WTC11 (cell line): ENCODE results near the gene STUM. TPM values are rescaled to one million over a fixed set of nuclear protein-coding genes. Genes with fewer than 3 reads are reported as not detected.

ENCODE experiments used
- ATAC-seq: fragments of 200-7000 bp; cut with Tn5 transposase; 2 replicates; pipeline ENCODE4 v1.10.0; 2021; ENCODE audit warnings: mild to moderate bottlenecking, moderate library complexity
- CTCF ChIA-PET: fragments of 300-600 bp; sonication (Branson Sonifier 250); formaldehyde crosslinking; loops from one replicate; lab custom pipeline; 2021; ENCODE audit warnings: antibody characterized with exemption; lab: Charles Lee
- POLR2A ChIA-PET: fragments of 350-600 bp; sonication (Branson Sonifier 250); formaldehyde crosslinking; loops from one replicate; lab custom pipeline; 2021; ENCODE audit warnings: antibody characterized with exemption; lab: Charles Lee
- DNase-seq: peaks from one replicate; pipeline ENCODE4 v3.0.0; 2021; ENCODE audit warnings: low spot score
- H3K27ac Mint-ChIP-seq: 2 replicates; pipeline ENCODE4 v1.8.0; 2021; ENCODE audit warnings: mixed read lengths
- H3K27me3 Mint-ChIP-seq: 2 replicates; pipeline ENCODE4 v1.8.0; 2021; ENCODE audit warnings: low read depth, mild to moderate bottlenecking, moderate library complexity, mixed read lengths
- H3K36me3 Mint-ChIP-seq: 2 replicates; pipeline ENCODE4 v1.8.0; 2021; ENCODE audit warnings: mixed read lengths
- H3K4me1 Mint-ChIP-seq: 2 replicates; pipeline ENCODE4 v1.8.0; 2022; ENCODE audit warnings: mixed read lengths
- H3K4me3 Mint-ChIP-seq: 2 replicates; pipeline ENCODE4 v1.8.0; 2021; ENCODE audit warnings: mild to moderate bottlenecking, moderate library complexity, mixed read lengths
- H3K9me3 Mint-ChIP-seq: 2 replicates; pipeline ENCODE4 v1.8.0; 2021; ENCODE audit warnings: mixed read lengths
- CBFB ChIP-seq: sonication (generic); formaldehyde crosslinking; IDR thresholded peaks from 2 replicates; pipeline ENCODE4 v1.8.1; 2022; ENCODE audit warnings: mild to moderate bottlenecking, low read depth, missing genetic modification reagents
- CTCF ChIP-seq: fragments of 200-600 bp; IDR thresholded peaks from 2 replicates; pipeline ENCODE4 v1.8.0; 2022; ENCODE audit warnings: antibody characterized with exemption
- E2F1 ChIP-seq: sonication (generic); formaldehyde crosslinking; IDR thresholded peaks from 2 replicates; pipeline ENCODE4 v1.8.0; 2022; ENCODE audit warnings: mild to moderate bottlenecking, missing genetic modification reagents
- E2F5 ChIP-seq: sonication (generic); formaldehyde crosslinking; IDR thresholded peaks from 2 replicates; pipeline ENCODE4 v1.8.1; 2022; ENCODE audit warnings: mild to moderate bottlenecking, moderate library complexity, missing genetic modification reagents
- ELF4 ChIP-seq: sonication (generic); formaldehyde crosslinking; IDR thresholded peaks from 2 replicates; pipeline ENCODE4 v1.8.1; 2022; ENCODE audit warnings: low read depth, mild to moderate bottlenecking, moderate library complexity, missing genetic modification reagents
- EMX1 ChIP-seq: fragments of 250-450 bp; sonication (Bioruptor Pico); IDR thresholded peaks from 2 replicates; pipeline ENCODE4 v1.8.0; 2021; ENCODE audit warnings: mild to moderate bottlenecking
- ERG ChIP-seq: fragments of 250-450 bp; sonication (Bioruptor Pico); IDR thresholded peaks from 2 replicates; pipeline ENCODE4 v1.8.0; 2021; ENCODE audit warnings: mild to moderate bottlenecking
- ESRRA ChIP-seq: sonication (generic); formaldehyde crosslinking; IDR thresholded peaks from 2 replicates; pipeline ENCODE4 v1.8.1; 2022; ENCODE audit warnings: mild to moderate bottlenecking, missing genetic modification reagents, borderline replicate concordance
- ETV6 ChIP-seq: sonication (generic); formaldehyde crosslinking; IDR thresholded peaks from 2 replicates; pipeline ENCODE4 v1.8.1; 2022; ENCODE audit warnings: mild to moderate bottlenecking, missing genetic modification reagents
- GTF2I ChIP-seq: fragments of 250-450 bp; sonication (Bioruptor Pico); conservative IDR thresholded peaks from 2 replicates; pipeline ENCODE4 v1.4.0; 2021; ENCODE audit warnings: mild to moderate bottlenecking
- MYBL2 ChIP-seq: sonication (generic); formaldehyde crosslinking; IDR thresholded peaks from 2 replicates; pipeline ENCODE4 v1.8.1; 2023; ENCODE audit warnings: mild to moderate bottlenecking, moderate library complexity, missing genetic modification reagents
- NR1H2 ChIP-seq: sonication (generic); formaldehyde crosslinking; IDR thresholded peaks from 2 replicates; pipeline ENCODE4 v1.9.0; 2021; ENCODE audit warnings: mild to moderate bottlenecking, moderate library complexity, missing genetic modification reagents
- SMAD3 ChIP-seq: sonication (generic); formaldehyde crosslinking; IDR thresholded peaks from 2 replicates; pipeline ENCODE4 v1.8.0; 2022; ENCODE audit warnings: missing genetic modification reagents, mild to moderate bottlenecking, borderline replicate concordance
- SP1 ChIP-seq: sonication (generic); formaldehyde crosslinking; conservative IDR thresholded peaks from 2 replicates; pipeline ENCODE4 v1.8.1; 2022; ENCODE audit warnings: missing genetic modification reagents
- TEAD1 ChIP-seq: sonication (generic); formaldehyde crosslinking; IDR thresholded peaks from 2 replicates; pipeline ENCODE4 v1.8.0; 2022; ENCODE audit warnings: mild to moderate bottlenecking, missing genetic modification reagents
- USF1 ChIP-seq: sonication (generic); formaldehyde crosslinking; IDR thresholded peaks from 2 replicates; pipeline ENCODE4 v1.8.0; 2022; ENCODE audit warnings: mild to moderate bottlenecking, missing genetic modification reagents
- ZNF396 ChIP-seq: fragments of 250-450 bp; sonication (Bioruptor Pico); IDR thresholded peaks from 2 replicates; pipeline ENCODE4 v1.8.0; 2021; ENCODE audit warnings: mild to moderate bottlenecking, moderate library complexity, borderline replicate concordance
- ZNF416 ChIP-seq: fragments of 250-450 bp; sonication (Bioruptor Pico); IDR thresholded peaks from 2 replicates; pipeline ENCODE4 v1.9.0; 2021; ENCODE audit warnings: mild to moderate bottlenecking, inconsistent platforms
- total RNA-seq: library from RNA; stranded (reverse); gene quantifications from 3 replicates; pipeline ENCODE4 v1.2.3, GENCODE V29; 2021

STUM gene
- total RNA-seq, 1 experiment from 2014 or later = 2.5 TPM

GRCh38 chr1:226639631-226640061 is 91.1 kb downstream of the STUM start:
- peaks cover 25% of the 10 kb centered on the region for H3K4me1 Mint-ChIP-seq
- no peaks in the 10 kb centered on the region for H3K9me3 Mint-ChIP-seq
- no peak overlapping the region for H3K4me3 Mint-ChIP-seq
- H3K27me3 Mint-ChIP-seq = no peaks in the 10 kb centered on the region
- TF ChIP-seq GTF2I (no peak), E2F5 (CRISPR knock-in tag) (no peak), EMX1 (CRISPR knock-in tag) (no peak), MYBL2 (CRISPR knock-in tag) (no peak), TEAD1 (CRISPR knock-in tag) (no peak), NR1H2 (CRISPR knock-in tag) (no peak), ELF4 (CRISPR knock-in tag) (no peak), USF1 (CRISPR knock-in tag) (no peak), ESRRA (CRISPR knock-in tag) (no peak), ETV6 (no peak), E2F1 (no peak), ZNF416 (CRISPR knock-in tag) (no peak), CBFB (CRISPR knock-in tag) (no peak), ZNF396 (CRISPR knock-in tag) (no peak), SP1 (CRISPR knock-in tag) (no peak), SMAD3 (CRISPR knock-in tag) (no peak)
- CTCF ChIA-PET = interaction anchor here (0.6 to 2.8 kb wide), 6 partner anchors 13 to 230 kb away, joined by 3 to 18 read pairs (median 4); no protein-coding TSS in a partner anchor
- no peak for ATAC-seq
- no peak overlapping the region for H3K27ac Mint-ChIP-seq
- H3K36me3 Mint-ChIP-seq = peaks cover 2% of the 10 kb centered on the region; the same call in 1 of the 2 replicates
- POLR2A ChIA-PET = interaction anchor here (0.6 kb wide), 1 partner anchor 162 kb away, joined by 4 read pairs; no protein-coding TSS in a partner anchor
- DNase-seq = no peak

GRCh38 chr1:226640321-226641136 is 92.0 kb downstream of the STUM start:
- Mint-ChIP-seq H3K36me3 (peaks cover 2% of the 10 kb centered on the region; the same call in 1 of the 2 replicates), H3K4me3 (no peak overlapping the region), H3K27me3 (no peaks in the 10 kb centered on the region), H3K4me1 (peaks cover 20% of the 10 kb centered on the region), H3K9me3 (no peaks in the 10 kb centered on the region), H3K27ac (no peak overlapping the region)
- no peak for ATAC-seq
- TF ChIP-seq CBFB (CRISPR knock-in tag) = no peak
- no peak for TF ChIP-seq SP1 (CRISPR knock-in tag)
- no peak for TF ChIP-seq ERG (CRISPR knock-in tag)
- TF ChIP-seq CTCF = no peak
- TF ChIP-seq MYBL2 (CRISPR knock-in tag) = no peak
- TF ChIP-seq TEAD1 (CRISPR knock-in tag) = no peak
- ChIA-PET POLR2A (no interaction called here), CTCF (interaction anchor here (0.6 to 2.7 kb wide), 5 partner anchors 14 to 187 kb away, joined by 3 to 18 read pairs (median 3); no protein-coding TSS in a partner anchor)
- no peak for DNase-seq
